Measurements from ENCODE around the gene MUSK. TPM values are rescaled to one million over a fixed set of nuclear protein-coding genes. Genes with fewer than 3 reads are reported as not detected.
"Not testable (repeated sequence)": the region's sequence is repeated elsewhere in the genome, so short reads cannot be mapped to it uniquely, and the experiment has no call there.

Gene MUSK
- total and polyA plus RNA-seq, 2 donors (not counting 1 experiment from before 2014, with no cell fraction given) = not detected

GRCh38 chr9:110820381-110820780 is 151.8 kb downstream of the MUSK start:
- intact Hi-C loops (cut with micrococcal nuclease) = no loop called here
- DNase-seq = no peak
- peaks cover 2% of the 10 kb centered on the region for H3K9me3 Mint-ChIP-seq (ENCODE audit: insufficient read depth)
- H3K27ac Mint-ChIP-seq = no peak overlapping the region
- Histone ChIP-seq H2AFZ (ENCODE audit: insufficient read depth, low read depth, low read length, poor library complexity, severe bottlenecking) (no peak overlapping the region), H3K27me3 (replicated peaks in 1 of 4; ENCODE audit: control extremely low read depth in 1 of 4, control insufficient read depth in 3 of 4, insufficient read depth in 4 of 4, low read length in 3 of 4) (no peaks in the 10 kb centered on the region), H4K20me1 (ENCODE audit: control insufficient read depth, insufficient read depth, low read length, poor library complexity, severe bottlenecking) (no peaks in the 10 kb centered on the region), H3K79me2 (ENCODE audit: control insufficient read depth, insufficient read depth, low read length) (no peaks in the 10 kb centered on the region), H3K4me3 (ENCODE audit: control extremely low read depth in 1 of 5, extremely low read depth in 1 of 5, insufficient read depth in 1 of 5, low read depth in 2 of 5, low read length in 4 of 5) (no peak overlapping the region), H3K9ac (ENCODE audit: low read length) (no peak overlapping the region), H3K4me2 (replicated peaks; ENCODE audit: low read depth, low read length, poor library complexity, severe bottlenecking) (no peak overlapping the region), H3K27ac (ENCODE audit: low read length in 2 of 2) (no peak overlapping the region), H3K9me3 (ENCODE audit: control extremely low read depth in 1 of 3, control insufficient read depth in 2 of 3, insufficient read depth in 1 of 3, low read length in 2 of 3) (peaks cover 0 to 6% (median 0%) of the 10 kb centered on the region in 3 donors), H3K36me3 (replicated peaks in 1 of 2; ENCODE audit: control extremely low read depth in 1 of 2, control insufficient read depth in 1 of 2, extremely low read depth in 1 of 2, insufficient read depth in 2 of 2, low read length in 1 of 2) (no peaks in the 10 kb centered on the region), H3K4me1 (ENCODE audit: control insufficient read depth in 2 of 2, insufficient read depth in 2 of 2, low read length in 2 of 2) (no peaks in the 10 kb centered on the region)
- no peak for TF ChIP-seq EZH2 (IDR thresholded peaks at IDR 0.05; ENCODE audit: borderline replicate concordance, insufficient read depth, low read depth, low read length, poor library complexity, severe bottlenecking)
- TF ChIP-seq, protein P1, sequence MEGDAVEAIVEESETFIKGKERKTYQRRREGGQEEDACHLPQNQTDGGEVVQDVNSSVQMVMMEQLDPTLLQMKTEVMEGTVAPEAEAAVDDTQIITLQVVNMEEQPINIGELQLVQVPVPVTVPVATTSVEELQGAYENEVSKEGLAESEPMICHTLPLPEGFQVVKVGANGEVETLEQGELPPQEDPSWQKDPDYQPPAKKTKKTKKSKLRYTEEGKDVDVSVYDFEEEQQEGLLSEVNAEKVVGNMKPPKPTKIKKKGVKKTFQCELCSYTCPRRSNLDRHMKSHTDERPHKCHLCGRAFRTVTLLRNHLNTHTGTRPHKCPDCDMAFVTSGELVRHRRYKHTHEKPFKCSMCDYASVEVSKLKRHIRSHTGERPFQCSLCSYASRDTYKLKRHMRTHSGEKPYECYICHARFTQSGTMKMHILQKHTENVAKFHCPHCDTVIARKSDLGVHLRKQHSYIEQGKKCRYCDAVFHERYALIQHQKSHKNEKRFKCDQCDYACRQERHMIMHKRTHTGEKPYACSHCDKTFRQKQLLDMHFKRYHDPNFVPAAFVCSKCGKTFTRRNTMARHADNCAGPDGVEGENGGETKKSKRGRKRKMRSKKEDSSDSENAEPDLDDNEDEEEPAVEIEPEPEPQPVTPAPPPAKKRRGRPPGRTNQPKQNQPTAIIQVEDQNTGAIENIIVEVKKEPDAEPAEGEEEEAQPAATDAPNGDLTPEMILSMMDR (IDR thresholded peaks at IDR 0.05) = no peak
- no peaks in the 10 kb centered on the region for H3K4me1 Mint-ChIP-seq
- H3K4me3 Mint-ChIP-seq = no peak overlapping the region
- no peaks in the 10 kb centered on the region for H3K27me3 Mint-ChIP-seq
- ChIA-PET POLR2A (no interaction called here), CTCF (no interaction called here)
- WGBS (ENCODE audit: insufficient coverage) = 100% methylated on average over 1 of the region's 1 CpG
- ATAC-seq (ENCODE audit: low read depth) = no peak

DNA sequence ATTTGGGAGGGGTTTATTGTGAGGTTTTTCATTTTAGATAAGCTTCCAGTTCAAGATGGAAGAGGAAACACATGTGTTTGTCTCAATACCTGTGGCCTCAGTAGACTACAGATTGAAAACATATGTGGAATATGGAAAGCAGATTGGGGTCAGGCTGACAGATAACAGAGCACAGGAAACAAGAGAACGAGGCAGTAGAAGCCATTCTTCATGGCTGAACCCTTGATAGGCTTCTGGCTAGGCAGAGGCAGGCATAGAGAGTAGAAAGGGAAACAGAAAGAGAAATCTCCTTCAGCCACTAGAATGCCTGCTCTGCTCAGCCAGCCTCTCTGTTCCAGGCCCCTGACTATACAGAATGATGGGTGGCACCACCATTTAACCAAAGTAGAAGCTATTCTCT is 152.5 kb downstream of the MUSK start:
- Histone ChIP-seq H3K4me2 (replicated peaks; ENCODE audit: low read depth, low read length, poor library complexity, severe bottlenecking) (no peak overlapping the region), H3K79me2 (ENCODE audit: control insufficient read depth, insufficient read depth, low read length) (no peaks in the 10 kb centered on the region), H3K27me3 (replicated peaks in 1 of 4; ENCODE audit: control extremely low read depth in 1 of 4, control insufficient read depth in 3 of 4, insufficient read depth in 4 of 4, low read length in 3 of 4) (no peaks in the 10 kb centered on the region), H3K9ac (ENCODE audit: low read length) (no peak overlapping the region), H2AFZ (ENCODE audit: insufficient read depth, low read depth, low read length, poor library complexity, severe bottlenecking) (no peak overlapping the region), H3K36me3 (replicated peaks in 1 of 2; ENCODE audit: control extremely low read depth in 1 of 2, control insufficient read depth in 1 of 2, extremely low read depth in 1 of 2, insufficient read depth in 2 of 2, low read length in 1 of 2) (no peaks in the 10 kb centered on the region), H3K4me1 (ENCODE audit: control insufficient read depth in 2 of 2, insufficient read depth in 2 of 2, low read length in 2 of 2) (no peaks in the 10 kb centered on the region), H4K20me1 (ENCODE audit: control insufficient read depth, insufficient read depth, low read length, poor library complexity, severe bottlenecking) (no peaks in the 10 kb centered on the region), H3K27ac (ENCODE audit: low read length in 2 of 2) (no peak overlapping the region), H3K9me3 (ENCODE audit: control extremely low read depth in 1 of 3, control insufficient read depth in 2 of 3, insufficient read depth in 1 of 3, low read length in 2 of 3) (peaks cover 0 to 6% (median 0%) of the 10 kb centered on the region in 3 donors), H3K4me3 (ENCODE audit: control extremely low read depth in 1 of 5, extremely low read depth in 1 of 5, insufficient read depth in 1 of 5, low read depth in 2 of 5, low read length in 4 of 5) (no peak overlapping the region)
- no peak for TF ChIP-seq EZH2 (IDR thresholded peaks at IDR 0.05; ENCODE audit: borderline replicate concordance, insufficient read depth, low read depth, low read length, poor library complexity, severe bottlenecking)
- TF ChIP-seq, protein P1 (IDR thresholded peaks at IDR 0.05) = no peak
- Mint-ChIP-seq H3K9me3 (ENCODE audit: insufficient read depth) (peaks cover 2% of the 10 kb centered on the region), H3K27me3 (no peaks in the 10 kb centered on the region), H3K4me3 (no peak overlapping the region), H3K27ac (no peak overlapping the region), H3K4me1 (no peaks in the 10 kb centered on the region)
- DNase-seq (no peak), ATAC-seq (ENCODE audit: low read depth) (no peak)
- CTCF ChIA-PET = no interaction called here
- WGBS (ENCODE audit: insufficient coverage) = 0% methylated on average over 1 of the region's 1 CpG
- POLR2A ChIA-PET = no interaction called here
- intact Hi-C loops (cut with micrococcal nuclease) = no loop called here

GRCh38 chr9:110825129-110825528 is 156.5 kb downstream of the MUSK start:
- H3K27ac ChIP-seq (ENCODE audit: low read length in 2 of 2); ATAC-seq (ENCODE audit: low read depth); H3K4me1 ChIP-seq (ENCODE audit: control insufficient read depth in 2 of 2, insufficient read depth in 2 of 2, low read length in 2 of 2); H3K36me3 ChIP-seq (replicated peaks in 1 of 2; ENCODE audit: control extremely low read depth in 1 of 2, control insufficient read depth in 1 of 2, extremely low read depth in 1 of 2, insufficient read depth in 2 of 2, low read length in 1 of 2); CTCF ChIA-PET; H3K4me3 Mint-ChIP-seq; POLR2A ChIA-PET; H3K4me1 Mint-ChIP-seq; H3K9ac ChIP-seq (ENCODE audit: low read length); H2AFZ ChIP-seq (ENCODE audit: insufficient read depth, low read depth, low read length, poor library complexity, severe bottlenecking); H4K20me1 ChIP-seq (ENCODE audit: control insufficient read depth, insufficient read depth, low read length, poor library complexity, severe bottlenecking); H3K9me3 ChIP-seq (ENCODE audit: control extremely low read depth in 1 of 3, control insufficient read depth in 2 of 3, insufficient read depth in 1 of 3, low read length in 2 of 3); DNase-seq; H3K4me2 ChIP-seq (replicated peaks; ENCODE audit: low read depth, low read length, poor library complexity, severe bottlenecking); intact Hi-C loops (cut with micrococcal nuclease); H3K27me3 Mint-ChIP-seq; H3K27me3 ChIP-seq (replicated peaks in 1 of 4; ENCODE audit: control extremely low read depth in 1 of 4, control insufficient read depth in 3 of 4, insufficient read depth in 4 of 4, low read length in 3 of 4); H3K9me3 Mint-ChIP-seq (ENCODE audit: insufficient read depth); H3K79me2 ChIP-seq (ENCODE audit: control insufficient read depth, insufficient read depth, low read length); H3K4me3 ChIP-seq (ENCODE audit: control extremely low read depth in 1 of 5, extremely low read depth in 1 of 5, insufficient read depth in 1 of 5, low read depth in 2 of 5, low read length in 4 of 5); H3K27ac Mint-ChIP-seq: not testable (repeated sequence)
